Thoracic aorta (tissue), 2 donors: Measurements from ENCODE around the gene OSBPL10. TPM values are rescaled to one million over a fixed set of nuclear protein-coding genes. Genes with fewer than 3 reads are reported as not detected.

Experiments
- ATAC-seq: fragments of 150-250 bp; one replicate; pipeline ENCODE4 v1.8.0; 2017; ENCODE audit warnings: low read depth; ENCODE audit not compliant: insufficient number of reproducible peaks, low FRiP score
- DNase-seq: peaks from one replicate; pipeline ENCODE4 v3.0.0-alpha.2; 2020; ENCODE audit warnings: low spot score
- H3K27ac ChIP-seq, 2 donors: fragments of 200-600 bp; sonication (generic); 1 replicate in 1 of 2; 2 replicates in 1 of 2; pipeline ENCODE4 v1.5.1; 2016; ENCODE audit warnings: mild to moderate bottlenecking in 2 of 2, moderate library complexity in 2 of 2
- H3K27me3 ChIP-seq: fragments of 200-600 bp; sonication (generic); replicated peaks from 2 replicates; pipeline ENCODE4 v1.6.0; 2016; ENCODE audit warnings: mild to moderate bottlenecking; ENCODE audit not compliant: insufficient read depth
- H3K36me3 ChIP-seq: fragments of 200-600 bp; sonication (generic); one replicate; pipeline ENCODE4 v1.5.1; 2016
- H3K4me1 ChIP-seq, 2 donors: fragments of 200-600 bp; sonication (generic); 1 replicate in 1 of 2; 2 replicates in 1 of 2; pipeline versions ENCODE4 v1.5.1 to v1.6.0; 2016; ENCODE audit warnings: low read depth in 2 of 2, mild to moderate bottlenecking in 1 of 2; ENCODE audit not compliant: control insufficient read depth in 1 of 2
- H3K4me3 ChIP-seq: fragments of 200-600 bp; sonication (generic); 2 replicates; pipeline ENCODE4 v1.5.1; 2016; ENCODE audit warnings: mild to moderate bottlenecking
- H3K9me3 ChIP-seq: fragments of 200-600 bp; sonication (generic); 2 replicates; pipeline ENCODE4 v1.5.1; 2016
- CTCF ChIP-seq: fragments of 200-600 bp; sonication (generic); IDR thresholded peaks from one replicate; pipeline ENCODE4 v1.5.1; 2019; ENCODE audit warnings: antibody characterized with exemption
- total RNA-seq, 2 donors: library from RNA; depleted of rRNA; stranded (reverse); fragments of >200 nt; gene quantifications; one replicate each; pipeline versions ENCODE4 v1.1.0 to v1.2.3, GENCODE V29; 2016

OSBPL10 gene
- total RNA-seq, 2 donors from 2014 or later = 108 to 153 TPM

GRCh38 chr3:31911124-31911523 is 69.9 kb downstream of the OSBPL10 start:
- H3K36me3 ChIP-seq = no peaks in the 10 kb centered on the region
- no peak for TF ChIP-seq CTCF
- no peak for ATAC-seq

GRCh38 chr3:31909455-31909854 is 71.6 kb downstream of the OSBPL10 start:
- ATAC-seq (no peak), DNase-seq (no peak)
- no peaks in the 10 kb centered on the region for H3K9me3 ChIP-seq
- no peaks in the 10 kb centered on the region for H3K36me3 ChIP-seq
- no peak for TF ChIP-seq CTCF
- H3K27me3 ChIP-seq = no peaks in the 10 kb centered on the region
- H3K4me1 ChIP-seq = peaks cover 13 to 20% of the 10 kb centered on the region in 2 donors
- no peak overlapping the region for H3K4me3 ChIP-seq
- H3K27ac ChIP-seq = no peak overlapping the region

More at GRCh38 chr3:31911124-31911523, 69.9 kb downstream of the OSBPL10 start:
- Histone ChIP-seq H3K27ac (no peak overlapping the region), H3K4me1 (peaks cover 2 to 5% of the 10 kb centered on the region in 2 donors), H3K27me3 (no peaks in the 10 kb centered on the region), H3K9me3 (no peaks in the 10 kb centered on the region), H3K4me3 (no peak overlapping the region)
- DNase-seq = no peak

GRCh38 chr3:31908391-31909097 is 72.5 kb downstream of the OSBPL10 start:
- no peak for TF ChIP-seq CTCF
- Histone ChIP-seq H3K27ac (no peak overlapping the region), H3K9me3 (no peaks in the 10 kb centered on the region), H3K36me3 (no peaks in the 10 kb centered on the region), H3K4me3 (no peak overlapping the region), H3K27me3 (no peaks in the 10 kb centered on the region), H3K4me1 (peaks cover 14 to 24% of the 10 kb centered on the region in 2 donors)
- no peak for DNase-seq
- ATAC-seq = no peak

GRCh38 chr3:31906182-31906581 is 74.9 kb downstream of the OSBPL10 start:
- H3K27me3 ChIP-seq = no peaks in the 10 kb centered on the region
- H3K4me1 ChIP-seq = peaks cover 14 to 24% of the 10 kb centered on the region in 2 donors
- H3K36me3 ChIP-seq = no peaks in the 10 kb centered on the region
- ATAC-seq = no peak
- no peaks in the 10 kb centered on the region for H3K9me3 ChIP-seq
- TF ChIP-seq CTCF = no peak
- DNase-seq = no peak
- no peak overlapping the region for H3K27ac ChIP-seq
- H3K4me3 ChIP-seq = no peak overlapping the region

- Histone ChIP-seq H3K4me1 (peaks cover 22 to 37% of the 10 kb centered on the region in 2 donors), H3K36me3 (no peaks in the 10 kb centered on the region), H3K27ac (no peak overlapping the region), H3K9me3 (no peaks in the 10 kb centered on the region), H3K4me3 (no peak overlapping the region), H3K27me3 (no peaks in the 10 kb centered on the region)
- no peak for ATAC-seq
- no peak for DNase-seq
- no peak for TF ChIP-seq CTCF
Measured at GRCh38 chr3:31903686-31904431, 77.2 kb downstream of the OSBPL10 start.
